HG03280 (cell line): Measurements from ENCODE around the gene IRF6.
"Not testable (repeated sequence)": the region's sequence is repeated elsewhere in the genome, so short reads cannot be mapped to it uniquely, and the experiment has no call there.

Experiments
- ATAC-seq: cut with Tn5 transposase; IDR thresholded peaks from one replicate; pipeline ENCODE4 v1.9.1; 2021; ENCODE audit warnings: mild to moderate bottlenecking, moderate library complexity; ENCODE audit not compliant: unreplicated experiment

Gene IRF6

DNA sequence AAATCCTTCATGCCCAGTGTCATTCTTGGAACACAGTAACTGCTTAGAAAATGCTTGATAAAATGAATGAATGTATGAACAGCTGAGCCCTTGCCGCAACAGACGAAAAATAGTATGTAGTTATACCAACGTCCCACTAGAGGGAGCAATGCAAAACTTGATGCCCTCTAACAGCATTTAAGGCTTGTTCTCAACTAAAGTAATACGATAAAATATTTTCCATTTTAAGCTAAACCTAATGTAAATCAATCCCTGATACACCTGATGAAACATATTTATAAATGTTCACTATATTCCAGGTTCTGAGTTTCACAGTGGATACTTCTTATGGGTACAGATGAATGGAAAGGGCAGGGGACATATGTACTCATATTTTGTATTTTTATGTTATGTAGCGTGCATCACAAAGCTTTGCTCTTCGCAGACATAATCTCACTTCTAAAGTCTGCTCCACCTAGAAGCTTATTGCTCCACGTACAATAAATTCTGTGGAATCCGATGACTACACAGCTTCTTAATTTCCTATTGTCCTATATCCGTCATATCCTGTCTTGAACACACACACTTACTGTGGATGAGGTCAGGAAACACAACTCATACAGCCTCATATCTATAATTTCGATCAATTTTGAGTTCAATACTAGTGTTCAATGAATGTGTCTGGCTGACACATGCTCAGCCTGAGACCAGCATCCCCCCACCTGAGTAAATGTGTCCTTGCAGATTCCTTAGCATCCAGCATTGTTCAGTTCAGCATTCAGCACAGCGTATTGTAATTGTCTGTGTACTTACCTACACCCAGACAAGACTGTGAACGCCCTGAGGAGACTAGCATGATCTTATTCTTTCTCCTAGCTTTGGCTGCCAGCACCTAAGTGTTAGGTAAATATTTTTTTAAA is 17.4 kb upstream of the IRF6 start:
- ATAC-seq = peak; percentile 38

DNA sequence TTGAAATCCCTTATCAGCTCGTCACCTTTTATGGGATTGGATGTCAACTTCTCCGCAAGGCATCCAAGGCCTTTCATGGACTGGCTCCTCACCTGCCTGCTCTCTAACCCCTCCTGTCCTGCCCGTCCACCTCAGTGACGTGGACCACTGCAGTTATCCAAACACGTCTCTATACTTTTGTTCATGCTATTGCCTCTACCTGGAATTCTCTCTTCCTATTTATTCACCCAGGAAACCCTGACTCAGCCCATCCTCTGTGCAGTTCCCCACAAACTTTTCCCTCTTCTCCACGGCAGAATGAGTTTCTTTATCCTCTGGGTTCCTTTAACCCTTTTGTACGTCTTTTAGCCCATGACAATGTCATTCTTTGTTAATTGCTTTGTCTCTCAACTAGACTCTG is 16.8 kb upstream of the IRF6 start:
- no peak for ATAC-seq

DNA sequence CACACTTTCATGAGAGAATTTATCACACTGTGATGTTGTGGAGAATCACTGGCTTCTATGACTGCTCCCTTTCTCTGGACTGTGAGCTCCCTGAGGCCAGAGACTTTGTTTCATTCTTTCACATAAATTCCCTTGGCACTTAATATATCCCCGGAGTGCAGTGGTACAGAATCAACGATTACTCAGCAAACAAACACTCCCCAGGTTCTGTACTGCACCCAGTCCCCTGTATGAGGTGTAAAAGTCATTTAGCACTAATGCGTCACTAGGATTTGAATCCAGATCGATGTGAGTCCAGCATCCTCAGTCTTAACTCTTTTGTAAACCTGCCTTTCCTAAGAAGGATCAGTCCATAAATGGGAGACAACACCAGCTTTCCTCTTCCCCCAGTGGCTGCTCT is 15.0 kb upstream of the IRF6 start:
- no peak for ATAC-seq

DNA sequence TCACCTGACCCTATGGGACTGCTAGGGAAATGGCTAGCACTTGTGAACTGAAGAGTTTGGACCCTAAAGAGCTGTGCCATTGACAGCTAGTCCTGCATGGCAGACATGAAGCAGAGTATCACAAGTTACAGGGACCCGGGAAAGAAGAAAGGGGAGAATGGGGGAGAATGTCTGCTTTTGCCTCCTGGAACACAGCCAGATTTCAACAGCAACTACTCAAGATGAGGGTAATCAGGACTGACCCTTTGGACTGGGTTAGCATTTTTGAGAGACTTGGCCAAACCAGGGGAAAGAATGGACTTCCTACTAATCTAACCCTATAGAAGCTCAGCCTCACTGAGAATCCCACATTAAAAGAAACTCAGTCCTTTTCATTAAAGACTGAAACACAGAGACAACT is 13.1 kb upstream of the IRF6 start:
- no peak for ATAC-seq

DNA sequence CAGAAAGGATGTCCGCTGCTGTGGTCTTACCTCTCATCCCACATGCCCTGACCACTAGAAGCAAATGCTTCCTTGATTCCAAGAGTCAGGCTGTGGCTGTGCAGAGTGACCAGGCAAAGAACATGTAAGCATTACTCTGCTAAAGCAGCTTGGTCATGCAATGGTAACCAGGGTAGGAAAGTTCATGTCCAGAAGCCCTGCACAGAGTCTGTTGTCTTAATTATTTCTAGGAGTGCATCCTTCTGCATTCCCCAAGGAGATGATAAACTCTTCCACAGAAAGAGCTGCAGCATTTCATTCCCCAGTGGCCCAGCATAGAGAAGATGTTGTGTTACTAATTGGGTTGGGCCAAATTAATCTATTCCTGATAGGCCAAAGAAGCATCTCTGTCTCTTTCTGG is 11.7 kb upstream of the IRF6 start:
- ATAC-seq = no peak

DNA sequence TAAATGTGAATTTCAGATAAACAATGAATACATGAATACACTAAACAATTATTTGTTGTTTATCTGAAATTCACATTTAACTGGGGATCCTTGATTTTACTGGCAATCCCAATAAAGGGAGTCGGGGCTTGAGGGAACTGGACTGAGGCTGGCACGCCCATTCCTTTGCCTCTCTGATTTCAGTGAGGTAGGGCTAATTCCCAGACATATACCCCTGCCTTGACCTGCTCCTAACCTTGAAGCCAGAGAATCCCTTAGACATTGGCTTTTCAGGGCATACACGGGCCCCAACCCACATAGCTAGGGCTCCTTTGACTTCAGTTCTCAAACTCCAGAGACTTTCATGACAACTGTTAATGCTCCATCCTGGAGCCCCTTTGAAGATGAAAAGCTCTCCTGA is 11.0 kb upstream of the IRF6 start:
- no peak for ATAC-seq

DNA sequence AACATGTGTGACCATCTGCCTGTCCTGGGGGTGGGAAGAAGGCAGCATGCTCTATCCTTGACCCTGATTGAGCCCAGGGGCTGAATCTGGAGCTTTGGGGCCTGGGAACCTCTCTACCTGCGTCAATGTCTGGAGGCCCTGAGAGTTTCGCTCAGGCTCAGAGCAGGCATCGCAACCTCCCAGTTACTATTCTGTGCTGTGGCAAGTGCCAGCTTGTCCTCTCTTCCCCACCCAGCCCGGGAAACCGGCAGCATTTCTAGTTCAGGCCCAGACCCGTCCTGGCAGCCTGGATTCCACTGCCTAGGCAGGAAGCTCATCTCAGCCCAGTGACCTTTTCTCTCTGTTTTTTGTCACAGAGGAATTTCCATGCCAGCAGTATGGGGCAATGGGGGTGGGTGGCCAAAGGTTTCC is 10.0 kb upstream of the IRF6 start:
- ATAC-seq = no peak

DNA sequence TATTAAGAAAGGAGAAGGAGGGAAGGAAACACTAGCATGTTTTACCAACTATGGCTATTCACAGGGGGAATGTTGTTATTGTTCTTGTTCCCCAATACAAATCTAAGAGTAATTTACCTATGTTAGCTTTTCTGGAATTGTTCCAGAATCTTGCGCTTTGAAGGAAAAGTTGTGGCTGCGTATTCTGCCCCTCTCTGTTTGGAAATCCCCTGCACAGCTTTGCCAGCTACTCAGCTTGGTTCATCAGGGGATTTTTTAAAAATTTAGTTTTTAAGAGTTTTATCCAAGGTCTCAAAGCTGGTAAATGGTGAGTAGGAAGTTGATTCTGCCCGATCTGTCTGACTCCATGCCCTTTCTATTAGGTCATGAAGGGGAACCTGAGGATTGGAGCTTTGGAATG is 9.5 kb upstream of the IRF6 start:
- no peak for ATAC-seq

DNA sequence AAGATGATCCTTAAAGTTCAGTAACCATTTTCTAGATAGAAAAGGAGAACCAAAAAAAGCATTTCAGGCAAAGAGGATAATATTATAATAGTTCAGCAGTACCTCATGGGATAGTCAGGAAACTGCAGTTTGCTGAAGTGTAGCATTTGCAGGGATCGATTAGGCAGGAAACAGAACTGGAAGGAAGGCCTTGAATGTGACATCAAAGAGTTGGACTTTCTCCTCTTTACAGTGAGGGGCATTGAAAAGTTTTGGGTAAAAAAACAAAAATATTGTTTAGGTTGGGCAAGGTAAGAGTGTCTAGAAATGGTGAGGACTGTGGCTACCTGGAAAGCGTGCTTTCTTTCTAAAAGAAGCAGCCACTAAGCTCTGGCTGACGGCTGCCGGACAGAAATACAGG is 8.0 kb upstream of the IRF6 start:
- ATAC-seq = no peak

DNA sequence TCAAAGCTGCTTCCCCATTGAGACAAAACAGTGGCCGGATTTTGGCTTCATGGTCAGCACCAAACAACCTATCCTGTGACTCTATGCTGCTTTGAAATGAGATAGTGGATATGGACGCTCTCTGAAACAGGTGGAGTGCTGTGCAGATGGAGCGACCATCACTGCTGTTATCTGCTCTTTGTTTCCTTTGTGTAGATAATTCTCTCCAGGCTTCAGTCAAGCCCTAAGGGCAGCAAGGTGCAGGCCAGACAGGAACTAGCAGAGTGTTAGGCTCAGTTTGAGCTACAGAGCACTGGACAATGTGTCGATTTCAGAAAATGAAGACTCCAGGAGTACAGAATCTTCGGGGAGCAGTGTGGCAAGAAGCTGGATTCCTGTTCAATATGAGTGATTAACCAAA is 4.8 kb upstream of the IRF6 start:
- no peak for ATAC-seq

DNA sequence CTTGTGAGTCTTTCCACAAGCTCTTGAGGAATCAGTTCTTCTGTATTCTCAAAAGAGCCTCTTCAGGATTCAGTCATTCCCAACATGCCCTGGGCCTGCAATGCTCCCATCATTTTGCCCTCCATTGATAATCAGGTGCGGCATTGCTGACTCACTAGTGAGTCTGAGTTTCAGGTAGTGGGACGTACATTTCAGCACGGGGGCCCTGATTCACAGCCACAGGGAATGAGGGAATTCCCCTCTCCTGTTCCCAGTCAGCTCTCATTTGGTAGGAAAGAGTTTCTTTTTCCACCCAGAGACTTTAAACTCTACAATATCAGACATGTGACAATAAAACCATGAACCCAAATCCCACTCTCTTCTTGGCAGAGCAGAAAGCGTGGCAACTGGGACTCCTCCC is 3.7 kb upstream of the IRF6 start:
- no peak for ATAC-seq

DNA sequence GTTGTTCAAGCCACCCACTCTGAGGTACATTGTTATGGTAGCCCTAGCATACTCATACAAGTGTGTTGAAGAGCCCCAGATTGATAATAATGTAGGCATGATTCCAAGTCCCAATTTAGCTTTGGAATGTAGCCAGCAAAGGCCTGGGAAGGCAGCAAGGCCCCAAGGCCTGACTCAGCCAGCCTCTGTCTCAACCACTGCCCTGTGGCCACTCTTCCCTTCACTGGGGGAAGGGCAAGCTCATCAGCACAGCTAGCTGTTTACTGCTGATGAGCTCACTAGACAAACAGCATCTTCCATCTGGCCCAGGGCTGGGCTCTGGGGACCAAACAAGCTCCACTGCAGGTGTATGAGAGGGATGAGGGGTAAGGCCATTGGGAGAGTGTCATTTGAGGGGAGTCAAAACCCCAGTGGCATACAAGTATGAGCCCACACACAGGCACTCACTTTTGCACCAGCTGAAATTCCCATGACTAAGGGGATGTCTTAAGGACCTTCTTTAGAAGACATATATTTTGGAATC is 2.2 kb upstream of the IRF6 start:
- no peak for ATAC-seq

DNA sequence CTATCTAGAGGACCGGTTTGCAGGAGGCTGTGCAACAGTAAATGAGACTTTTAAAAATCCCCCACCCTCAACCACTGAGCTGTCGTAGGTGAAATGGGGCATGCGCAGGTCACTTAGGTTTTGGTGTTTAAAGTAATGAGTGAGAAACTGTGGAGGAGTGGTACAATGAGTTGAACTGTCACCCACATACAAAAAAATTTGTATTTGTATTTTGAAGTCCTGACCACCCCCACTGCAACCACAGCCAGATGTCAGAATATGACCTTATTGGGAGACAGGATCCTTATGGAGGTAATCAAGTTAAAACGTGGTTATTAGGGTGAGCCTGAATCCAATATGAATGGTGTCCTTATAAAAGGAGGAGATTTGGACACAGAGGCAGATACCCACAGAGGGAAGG is 1.6 kb upstream of the IRF6 start:
- no peak for ATAC-seq

DNA sequence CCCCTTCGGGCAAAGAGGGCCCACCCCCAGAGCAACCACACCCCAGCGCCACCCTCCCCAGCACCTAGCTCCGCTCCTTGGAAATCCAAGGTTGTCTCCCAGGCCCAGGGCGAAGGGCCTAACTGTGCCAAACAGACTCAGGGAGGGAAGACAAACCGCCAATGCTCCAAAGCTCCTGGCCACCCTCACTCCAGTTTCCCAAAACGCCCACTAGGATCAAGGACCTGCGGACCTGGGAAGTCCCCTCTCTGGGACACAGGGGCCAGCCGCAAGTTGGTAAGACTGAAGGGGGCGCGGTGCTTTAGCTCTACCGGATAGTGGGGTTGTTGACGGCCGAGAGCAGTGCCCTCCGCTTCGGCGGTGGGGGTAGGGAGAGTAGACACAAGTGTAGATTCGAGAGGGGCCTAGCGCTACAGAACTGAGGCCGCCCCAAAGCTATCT is 581 bp downstream of the IRF6 start:
- no peak for ATAC-seq

DNA sequence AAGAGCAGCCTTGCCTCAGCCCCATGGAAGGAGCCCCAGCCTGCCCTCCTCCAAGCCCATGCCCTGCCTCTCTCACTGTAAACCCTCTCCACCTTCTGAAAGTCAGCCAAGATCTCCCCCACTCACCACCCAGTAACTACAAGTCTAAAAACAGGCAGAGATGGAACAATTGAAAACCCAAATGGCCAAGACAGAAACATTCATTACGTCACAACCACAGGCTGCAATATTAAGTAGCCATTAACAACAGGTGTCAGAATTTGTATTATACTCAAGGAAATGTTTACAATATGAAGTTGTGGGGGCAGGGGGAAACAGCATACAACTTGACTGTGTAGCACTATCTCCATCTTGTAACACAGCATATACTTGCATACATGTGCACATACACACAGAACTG is 2.4 kb downstream of the IRF6 start:
- ATAC-seq = no peak

DNA sequence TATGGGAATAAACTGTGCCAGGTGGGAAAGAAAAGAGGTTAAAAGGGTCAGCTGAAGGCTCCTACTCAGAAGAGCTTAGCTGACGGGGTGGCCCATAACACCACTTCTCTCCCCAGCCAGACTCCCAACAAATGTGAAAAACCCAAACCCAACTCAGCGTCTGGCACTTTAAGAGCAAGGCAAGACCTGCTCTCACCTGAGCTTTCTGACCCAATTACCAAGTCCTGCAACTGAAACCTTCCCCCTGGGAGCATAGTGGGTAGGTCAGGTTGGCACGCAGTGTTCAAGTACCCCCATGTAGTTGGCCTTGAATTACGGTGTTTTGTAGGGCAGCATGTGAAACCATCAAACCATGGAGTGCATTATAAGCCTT is 3.2 kb downstream of the IRF6 start:
- ATAC-seq = no peak

DNA sequence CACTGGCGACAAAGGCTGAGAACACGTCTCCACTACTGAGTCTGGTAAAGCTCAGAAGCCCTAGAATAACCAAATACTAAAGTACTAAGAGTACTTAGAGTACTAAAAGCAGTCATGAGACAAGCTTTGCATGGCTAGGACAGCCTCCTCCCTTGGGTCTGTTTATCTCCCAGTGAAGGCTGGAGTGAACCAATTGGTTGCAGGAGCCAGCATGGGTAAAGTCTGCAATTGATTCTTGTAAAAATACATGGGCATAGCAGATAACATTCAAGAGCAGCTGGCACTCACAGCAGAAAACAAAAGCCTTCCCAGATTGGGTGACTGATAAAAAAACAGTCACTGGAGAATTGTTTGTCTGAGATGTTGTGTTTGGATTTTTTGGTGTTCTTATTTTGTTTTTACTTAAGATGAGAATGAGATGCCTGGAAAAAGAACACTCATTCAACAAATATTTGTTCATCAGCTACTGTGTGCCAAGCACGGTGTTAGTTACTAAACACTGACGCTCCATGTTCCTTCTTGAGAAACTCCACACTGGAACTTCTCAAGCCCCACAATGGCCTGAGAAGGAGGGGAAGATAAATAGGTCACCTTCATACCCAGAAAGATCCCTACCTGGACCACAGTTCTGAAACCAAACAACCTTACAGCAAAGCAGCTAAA is 3.7 kb downstream of the IRF6 start:
- no peak for ATAC-seq

DNA sequence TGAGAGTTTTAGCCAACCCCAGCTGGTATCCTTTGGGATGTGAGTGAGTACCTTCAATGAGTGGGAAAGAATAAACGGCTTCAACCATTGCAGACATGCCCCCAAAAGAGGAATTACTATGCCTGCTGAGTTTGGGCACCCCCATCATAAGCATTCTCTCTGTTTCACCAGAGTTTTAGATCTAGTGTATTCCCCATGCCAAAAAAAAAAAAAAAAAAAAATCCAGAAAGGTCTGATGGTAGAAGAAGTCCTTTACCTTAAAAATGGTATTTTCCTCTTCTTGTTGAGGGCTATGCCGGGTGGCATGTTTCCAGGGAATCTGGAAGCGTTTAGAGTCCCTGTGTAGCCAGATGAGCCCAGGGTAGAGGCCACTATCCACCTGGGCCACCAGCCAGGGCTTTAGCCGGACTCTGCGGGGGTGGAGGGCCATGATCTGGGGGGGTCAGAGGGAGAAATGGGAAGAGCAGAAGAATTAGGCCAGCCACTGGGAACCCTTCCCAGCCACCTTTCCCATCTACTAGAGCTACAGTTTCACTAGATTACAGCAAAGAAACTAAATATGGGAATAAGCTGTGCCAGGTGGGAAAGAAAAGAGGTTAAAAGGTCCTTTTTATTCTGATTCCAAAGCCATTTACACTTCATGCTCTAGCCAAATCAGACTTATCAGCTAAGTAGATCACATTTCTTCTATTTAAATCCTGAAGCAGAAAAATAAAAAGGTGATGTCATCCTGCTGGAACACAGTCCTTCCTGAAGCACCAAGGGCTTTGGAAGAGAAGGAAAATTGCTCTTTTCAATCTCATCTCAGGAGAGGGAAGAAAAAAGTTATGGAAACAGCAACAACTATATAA is 4.7 kb downstream of the IRF6 start:
- no peak for ATAC-seq

DNA sequence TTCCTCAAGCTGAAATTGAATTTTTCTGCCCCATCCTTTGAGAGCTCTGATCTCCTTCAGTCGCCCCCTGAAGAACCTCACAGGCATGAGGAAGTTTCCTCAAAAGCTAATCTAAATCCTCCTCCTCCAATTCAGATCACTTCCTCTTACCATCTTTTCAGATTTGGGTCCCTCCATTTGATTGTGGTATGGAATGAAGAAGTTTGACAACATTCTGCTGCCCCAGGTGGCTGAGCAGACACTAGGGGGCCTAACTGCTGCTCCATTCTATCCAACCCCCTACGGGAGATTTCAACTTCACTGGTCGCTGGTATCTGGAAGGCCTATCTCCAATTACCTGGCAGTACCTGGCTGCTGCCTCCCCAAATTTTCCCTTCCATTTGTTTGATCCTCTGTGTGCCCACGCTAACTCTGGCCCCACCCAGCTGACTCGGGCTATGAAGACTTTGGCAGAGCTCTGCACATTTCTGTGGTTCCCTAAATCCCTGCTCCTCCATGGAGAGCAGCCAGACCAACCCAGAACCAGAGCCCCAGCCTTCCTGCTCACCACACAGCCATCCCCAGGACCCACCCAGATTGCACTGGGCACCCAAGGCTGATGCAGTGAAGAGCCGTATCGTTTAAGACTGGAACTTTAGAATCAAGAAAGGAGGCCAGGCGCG is 7.8 kb downstream of the IRF6 start:
- no peak for ATAC-seq

DNA sequence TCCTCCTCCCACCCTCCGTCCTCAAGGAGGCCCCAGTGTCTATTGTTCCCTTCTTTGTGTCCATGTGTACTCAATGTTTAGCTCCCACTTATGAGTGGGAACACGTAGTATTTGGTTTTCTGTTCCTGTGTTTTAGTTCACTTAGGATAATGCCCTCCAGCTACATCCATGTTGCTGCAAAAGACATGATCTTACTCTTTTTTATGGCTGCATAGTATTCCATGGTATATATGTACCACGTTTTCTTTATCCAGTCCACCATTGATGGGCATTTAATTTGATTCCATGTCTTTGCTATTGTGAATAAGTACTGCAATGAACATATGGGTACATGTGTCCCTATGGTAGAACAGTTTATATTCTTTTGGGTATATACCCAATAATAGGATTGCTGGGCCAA is 12.2 kb downstream of the IRF6 start:
- ATAC-seq = not testable (repeated sequence)

DNA sequence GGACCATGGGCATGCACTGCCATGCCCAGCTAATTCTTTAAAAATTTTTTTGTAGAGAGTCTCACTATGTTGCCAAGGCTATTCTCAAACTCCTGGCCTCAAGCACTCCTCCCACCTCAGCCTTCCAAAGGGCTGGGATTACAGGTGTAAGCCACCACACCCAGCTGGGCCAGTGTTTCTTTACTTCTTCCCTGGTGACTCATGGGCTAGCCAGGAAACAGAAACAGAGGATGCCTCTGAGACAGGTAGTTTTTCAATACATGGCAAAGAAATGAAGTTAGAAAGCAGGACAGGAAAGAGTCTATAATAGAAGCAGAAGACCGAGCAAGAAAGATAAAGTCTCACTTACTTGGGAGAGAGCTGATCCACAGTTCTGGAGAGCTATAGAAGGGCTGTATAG is 14.0 kb downstream of the IRF6 start:
- ATAC-seq = no peak
